GM19023 (cell line): Measurements from ENCODE around the gene VAT1.
"Not testable (repeated sequence)": the region's sequence is repeated elsewhere in the genome, so short reads cannot be mapped to it uniquely, and the experiment has no call there.

Source experiments
- ATAC-seq: cut with Tn5 transposase; IDR thresholded peaks from one replicate; pipeline ENCODE4 v1.9.1; 2021; ENCODE audit warnings: mild to moderate bottlenecking, moderate library complexity; ENCODE audit not compliant: unreplicated experiment

VAT1 gene

DNA sequence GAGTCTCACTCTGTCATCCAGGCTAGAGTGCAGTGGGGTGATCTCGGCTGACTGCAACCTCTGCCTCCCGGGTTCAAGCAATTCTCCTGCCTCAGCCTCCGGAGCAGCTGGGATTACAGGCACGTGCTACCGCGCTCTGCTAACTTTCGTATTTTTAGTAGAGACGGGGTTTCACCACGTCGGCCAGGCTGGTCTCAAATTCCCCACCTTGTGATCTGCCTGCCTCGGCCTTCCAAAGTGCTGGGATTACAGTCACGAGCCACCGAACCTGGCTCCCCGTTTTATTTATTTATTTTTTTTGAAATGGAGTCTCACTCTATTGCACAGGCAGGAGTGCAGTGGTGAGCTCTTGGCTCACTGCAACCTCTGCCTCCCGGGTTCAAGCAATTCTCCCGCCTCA is 46.5 kb downstream of the VAT1 start:
- not testable (repeated sequence) for ATAC-seq

DNA sequence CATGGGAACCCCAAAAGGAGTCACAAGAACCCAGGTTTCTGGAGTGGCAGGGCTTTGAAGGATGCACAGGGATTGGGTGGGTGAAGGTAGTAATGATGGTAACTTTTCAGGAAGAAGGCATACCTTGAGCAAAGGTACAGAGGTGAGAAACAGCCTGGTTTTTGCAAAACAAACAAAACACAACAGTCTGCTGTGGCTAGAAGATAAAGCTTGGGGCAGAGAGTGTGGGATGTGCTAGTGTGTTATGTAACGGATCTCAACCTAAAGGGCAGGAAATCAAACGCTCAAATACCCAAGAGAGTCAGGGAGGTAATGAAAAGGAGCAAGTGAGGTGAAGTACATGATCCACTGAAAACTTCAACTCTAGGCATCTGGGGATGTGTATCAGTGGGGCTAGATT is 46.9 kb downstream of the VAT1 start:
- ATAC-seq: no peak

DNA sequence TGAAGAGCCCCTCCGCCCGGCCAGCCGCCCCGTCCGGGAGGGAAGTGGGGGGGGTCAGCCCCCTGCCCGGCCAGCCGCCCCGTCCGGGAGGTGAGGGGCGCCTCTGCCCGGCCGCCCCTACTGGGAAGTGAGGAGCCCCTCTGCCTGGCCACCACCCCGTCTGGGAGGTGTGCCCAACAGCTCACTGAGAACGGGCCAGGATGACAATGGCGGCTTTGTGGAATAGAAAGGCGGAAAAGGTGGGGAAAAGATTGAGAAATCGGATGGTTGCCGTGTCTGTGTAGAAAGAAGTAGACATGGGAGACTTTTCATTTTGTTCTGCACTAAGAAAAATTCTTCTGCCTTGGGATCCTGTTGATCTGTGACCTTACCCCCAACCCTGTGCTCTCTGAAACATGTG is 48.9 kb downstream of the VAT1 start:
- ATAC-seq: not testable (repeated sequence)

DNA sequence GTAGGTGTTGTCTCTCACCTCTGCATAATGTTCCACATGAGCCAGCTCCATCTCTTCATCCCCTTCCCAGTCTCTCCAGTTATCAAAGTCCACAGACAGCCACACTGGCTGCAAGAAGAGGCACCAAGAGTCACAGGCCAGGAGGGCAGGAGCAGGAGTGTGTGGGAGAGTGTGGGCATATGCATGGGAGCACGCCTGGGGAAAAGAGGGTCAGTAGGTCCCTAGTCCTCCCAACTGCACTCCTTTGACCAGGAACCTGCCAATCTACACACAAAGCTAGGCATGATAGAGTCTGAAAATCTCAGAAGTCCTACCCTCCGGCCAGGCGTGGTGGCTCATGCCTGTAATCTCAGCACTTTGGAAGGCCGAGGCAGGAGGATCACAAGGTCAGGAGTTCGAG is 50.6 kb downstream of the VAT1 start:
- no peak for ATAC-seq

DNA sequence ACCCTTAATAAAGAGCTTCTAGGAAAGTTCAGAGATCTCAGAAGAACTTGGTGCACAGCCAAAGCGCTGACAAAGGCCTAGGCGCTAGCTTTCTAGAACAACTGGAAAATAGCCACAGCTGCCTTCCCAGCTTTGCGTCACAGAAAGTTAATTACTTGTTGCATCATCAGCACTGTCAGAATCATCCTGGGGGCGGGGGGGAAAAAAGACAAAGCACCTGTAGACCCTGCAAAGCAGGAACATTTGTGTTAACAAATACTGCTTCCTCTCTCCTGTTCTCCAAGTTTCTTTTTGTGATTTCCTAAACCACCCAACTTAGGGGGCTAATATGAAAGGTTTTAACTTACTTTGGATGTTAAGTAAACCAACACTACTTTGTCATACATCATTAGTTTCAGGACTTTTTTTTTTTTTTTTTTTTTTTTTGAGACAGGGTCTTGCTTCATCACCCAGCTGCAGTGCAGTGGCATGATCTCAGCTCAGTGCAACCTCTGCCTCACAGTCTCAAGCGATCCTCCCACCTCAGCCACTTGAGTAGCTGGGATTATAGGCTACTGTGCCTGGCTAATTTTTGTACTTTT is 53.1 kb downstream of the VAT1 start:
- no peak for ATAC-seq

DNA sequence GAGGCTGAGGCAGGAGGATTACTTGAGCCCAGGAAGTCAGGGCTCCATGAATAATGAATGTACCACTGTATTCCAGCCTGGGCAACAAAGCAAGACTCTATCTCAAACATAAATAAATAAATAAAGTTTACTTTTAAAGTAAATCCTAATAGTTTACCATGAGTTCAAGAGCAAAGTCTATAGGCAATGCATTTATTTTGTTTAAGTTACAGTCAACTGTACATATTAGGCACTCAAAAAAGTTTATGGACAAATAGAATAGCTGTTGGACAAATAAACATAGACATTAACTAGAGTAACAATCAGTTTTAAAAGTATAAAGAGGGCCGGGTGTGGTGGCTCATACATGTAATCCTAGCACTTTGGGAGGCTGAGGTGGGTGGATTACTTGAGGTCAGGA is 54.3 kb downstream of the VAT1 start:
- no peak for ATAC-seq
